Loucy (cell line): ENCODE measurements around the gene RSBN1.

ENCODE experiments used
- H2AFZ ChIP-seq: fragments of 200-600 bp; sonication (generic); 2 replicates; pipeline ENCODE4 v1.6.0; 2016; ENCODE audit warnings: antibody characterized with exemption, mild to moderate bottlenecking, low read length, moderate library complexity
- H3F3A ChIP-seq: fragments of 200-600 bp; 2 replicates; pipeline ENCODE4 v1.6.0; 2016; ENCODE audit warnings: antibody characterized with exemption, low read depth, mild to moderate bottlenecking
- H3K27me3 ChIP-seq: fragments of 200-600 bp; sonication (generic); 2 replicates; pipeline ENCODE4 v1.6.1; 2014; ENCODE audit warnings: low read length, mild to moderate bottlenecking; ENCODE audit not compliant: insufficient read depth, poor library complexity, severe bottlenecking
- H3K36me3 ChIP-seq: fragments of 200-600 bp; sonication (generic); 2 replicates; pipeline ENCODE4 v1.6.1; 2016; ENCODE audit warnings: low read length; ENCODE audit not compliant: insufficient read depth
- H3K4me1 ChIP-seq: fragments of 200-600 bp; sonication (generic); 2 replicates; pipeline ENCODE4 v1.5.1; 2014; ENCODE audit warnings: low read length, mild to moderate bottlenecking; ENCODE audit not compliant: insufficient read depth, poor library complexity, severe bottlenecking
- H3K4me2 ChIP-seq: fragments of 200-600 bp; sonication (generic); 2 replicates; pipeline ENCODE4 v1.6.0; 2014; ENCODE audit warnings: antibody characterized with exemption, low read length, low read depth, mild to moderate bottlenecking; ENCODE audit not compliant: poor library complexity, severe bottlenecking
- H3K4me3 ChIP-seq: fragments of 200-600 bp; sonication (generic); 2 replicates; pipeline ENCODE4 v1.5.1; 2014; ENCODE audit warnings: low read length, mild to moderate bottlenecking, mixed read lengths; ENCODE audit not compliant: poor library complexity, severe bottlenecking
- H3K79me2 ChIP-seq: fragments of 200-600 bp; sonication (generic); 2 replicates; pipeline ENCODE4 v1.6.1; 2014; ENCODE audit warnings: low read length; ENCODE audit not compliant: insufficient read depth
- H3K9ac ChIP-seq: fragments of 200-600 bp; sonication (generic); 2 replicates; pipeline ENCODE4 v1.6.0; 2014; ENCODE audit warnings: mild to moderate bottlenecking, low read depth, low read length, moderate library complexity; ENCODE audit not compliant: poor library complexity, severe bottlenecking
- H3K9me2 ChIP-seq: fragments of 200-600 bp; sonication (generic); replicated peaks from 2 replicates; pipeline ENCODE4 v1.6.1; 2016; ENCODE audit warnings: low read depth, low read length, mixed read lengths
- H3K9me3 ChIP-seq: fragments of 200-600 bp; sonication (generic); 2 replicates; pipeline ENCODE4 v1.6.1; 2014; ENCODE audit warnings: mild to moderate bottlenecking, antibody characterized with exemption, low read length, low read depth; ENCODE audit not compliant: insufficient read depth
- H4K20me1 ChIP-seq: fragments of 200-600 bp; sonication (generic); 2 replicates; pipeline ENCODE4 v1.6.0; 2014; ENCODE audit warnings: antibody characterized with exemption, low read length, mild to moderate bottlenecking; ENCODE audit not compliant: insufficient read depth, poor library complexity, severe bottlenecking
- CTCF ChIP-seq: fragments of 200-600 bp; sonication (generic); conservative IDR thresholded peaks from 2 replicates; pipeline ENCODE4 v1.5.1; 2014; ENCODE audit warnings: mild to moderate bottlenecking, antibody characterized with exemption, low read length
- EZH2phosphoT487 ChIP-seq: fragments of 200-600 bp; IDR thresholded peaks from 2 replicates; pipeline ENCODE4 v1.6.1; 2018; ENCODE audit warnings: antibody characterized with exemption, mild to moderate bottlenecking, moderate library complexity, borderline replicate concordance

The RSBN1 gene

GRCh38 chr1:113744114-113744513 lies 68.2 kb downstream of the RSBN1 start:
- Histone ChIP-seq H3K4me3 (no peak overlapping the region), H3K27me3 (no peaks in the 10 kb centered on the region), H3K9ac (no peak overlapping the region), H3K9me3 (no peaks in the 10 kb centered on the region), H3F3A (no peaks in the 10 kb centered on the region), H4K20me1 (no peaks in the 10 kb centered on the region), H3K36me3 (peaks cover 11% of the 10 kb centered on the region; the same call in 1 of the 2 replicates), H3K4me2 (no peak overlapping the region), H3K4me1 (no peaks in the 10 kb centered on the region), H3K9me2 (no peaks in the 10 kb centered on the region), H2AFZ (no peak overlapping the region), H3K79me2 (0 out of 2 replicates have a peak, but pooled peaks cover 2% of the 10 kb centered on the region)
- no peak for TF ChIP-seq EZH2phosphoT487
- no peak for TF ChIP-seq CTCF

GRCh38 chr1:113742515-113742914 lies 69.8 kb downstream of the RSBN1 start:
- TF ChIP-seq EZH2phosphoT487 (no peak), CTCF (no peak)
- H3K79me2 ChIP-seq = 0 out of 2 replicates have a peak, but pooled peaks cover 2% of the 10 kb centered on the region
- H3K9me3 ChIP-seq = no peaks in the 10 kb centered on the region
- no peaks in the 10 kb centered on the region for H3K27me3 ChIP-seq
- H3K9ac ChIP-seq = no peak overlapping the region
- H3K4me2 ChIP-seq = no peak overlapping the region
- no peaks in the 10 kb centered on the region for H3K4me1 ChIP-seq
- no peaks in the 10 kb centered on the region for H3F3A ChIP-seq
- no peak overlapping the region for H2AFZ ChIP-seq
- no peaks in the 10 kb centered on the region for H3K9me2 ChIP-seq
- H4K20me1 ChIP-seq = no peaks in the 10 kb centered on the region
- H3K4me3 ChIP-seq = no peak overlapping the region
- peaks cover 19% of the 10 kb centered on the region; the same call in 1 of the 2 replicates for H3K36me3 ChIP-seq

- Histone ChIP-seq H3K4me2 (no peak overlapping the region), H3K36me3 (peaks cover 42% of the 10 kb centered on the region; the same call in 1 of the 2 replicates)
Measured at GRCh38 chr1:113734357-113735055, 77.8 kb downstream of the RSBN1 start.

More at GRCh38 chr1:113734357-113735055, 77.8 kb downstream of the RSBN1 start:
- no peaks in the 10 kb centered on the region for H3F3A ChIP-seq
- H2AFZ ChIP-seq = no peak overlapping the region
- H3K9me2 ChIP-seq = no peaks in the 10 kb centered on the region
- H3K9ac ChIP-seq = no peak overlapping the region
- no peak overlapping the region for H3K4me3 ChIP-seq
- no peaks in the 10 kb centered on the region for H4K20me1 ChIP-seq
- TF ChIP-seq EZH2phosphoT487 (no peak), CTCF (no peak)
- H3K27me3 ChIP-seq = no peaks in the 10 kb centered on the region
- no peaks in the 10 kb centered on the region for H3K79me2 ChIP-seq
- no peaks in the 10 kb centered on the region for H3K4me1 ChIP-seq
- H3K9me3 ChIP-seq = no peaks in the 10 kb centered on the region
